HG02852 (cell line): Measurements from ENCODE around the gene ZNF385B.

Experiments
- ATAC-seq: cut with Tn5 transposase; IDR thresholded peaks from one replicate; pipeline ENCODE4 v1.9.1; 2021; ENCODE audit warnings: mild to moderate bottlenecking, moderate library complexity; ENCODE audit not compliant: unreplicated experiment

The ZNF385B gene

DNA sequence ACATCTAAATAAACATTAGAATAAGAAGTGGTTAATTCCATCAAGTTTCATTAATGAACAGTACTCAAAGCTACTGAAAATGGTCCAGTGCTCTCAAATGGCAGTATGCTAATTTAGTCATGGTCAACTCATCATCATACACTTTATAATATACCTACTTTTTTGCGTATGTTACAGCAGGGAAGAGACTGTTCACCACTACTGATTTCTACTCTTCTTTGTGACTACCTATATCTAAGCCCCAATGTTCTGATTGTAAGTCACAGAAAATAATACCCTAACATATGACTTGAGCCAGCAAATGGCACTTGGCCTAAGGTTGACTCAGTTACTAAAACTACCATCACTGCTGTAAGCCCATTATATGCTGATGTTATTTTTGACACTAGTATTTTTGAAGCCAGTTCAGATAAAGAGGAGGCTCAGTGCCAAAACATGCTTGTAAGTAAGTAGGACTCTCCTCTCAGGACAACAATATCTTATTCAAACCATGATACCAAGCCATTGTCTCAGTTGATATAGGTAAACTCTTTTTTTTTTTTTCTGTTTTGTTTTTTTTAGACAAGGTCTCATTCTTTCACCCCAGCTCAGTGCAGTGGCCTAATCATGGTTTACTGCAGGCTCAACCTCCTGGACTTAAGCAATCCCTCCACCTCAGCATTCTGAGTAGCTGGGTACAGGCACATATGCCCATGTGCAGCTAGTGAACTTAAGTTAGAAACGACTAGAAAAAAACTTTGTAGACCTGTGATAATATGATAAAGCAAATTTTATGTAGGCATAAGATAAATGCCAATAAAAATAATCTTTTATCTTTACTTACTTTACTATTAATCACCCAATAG is 266.9 kb downstream of the ZNF385B start:
- ATAC-seq, result no peak

DNA sequence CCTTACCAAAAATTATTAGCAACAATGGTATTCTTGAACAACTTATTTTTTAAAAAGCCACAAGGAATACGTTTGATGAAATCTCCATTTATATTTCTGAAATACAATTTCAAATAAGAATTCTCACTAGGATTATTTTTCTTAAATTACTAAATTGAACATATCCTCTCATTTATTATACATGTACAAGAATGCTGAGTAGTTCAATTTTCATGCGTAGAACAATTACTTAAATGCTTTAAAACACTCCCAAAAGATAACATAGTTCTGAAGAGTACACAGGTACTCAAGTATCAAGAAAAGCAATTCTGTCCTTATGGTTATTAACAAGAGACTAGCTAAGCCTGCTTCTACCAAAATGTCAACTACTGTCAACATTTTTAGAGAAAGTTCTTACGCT is 268.1 kb downstream of the ZNF385B start:
- ATAC-seq, result no peak

DNA sequence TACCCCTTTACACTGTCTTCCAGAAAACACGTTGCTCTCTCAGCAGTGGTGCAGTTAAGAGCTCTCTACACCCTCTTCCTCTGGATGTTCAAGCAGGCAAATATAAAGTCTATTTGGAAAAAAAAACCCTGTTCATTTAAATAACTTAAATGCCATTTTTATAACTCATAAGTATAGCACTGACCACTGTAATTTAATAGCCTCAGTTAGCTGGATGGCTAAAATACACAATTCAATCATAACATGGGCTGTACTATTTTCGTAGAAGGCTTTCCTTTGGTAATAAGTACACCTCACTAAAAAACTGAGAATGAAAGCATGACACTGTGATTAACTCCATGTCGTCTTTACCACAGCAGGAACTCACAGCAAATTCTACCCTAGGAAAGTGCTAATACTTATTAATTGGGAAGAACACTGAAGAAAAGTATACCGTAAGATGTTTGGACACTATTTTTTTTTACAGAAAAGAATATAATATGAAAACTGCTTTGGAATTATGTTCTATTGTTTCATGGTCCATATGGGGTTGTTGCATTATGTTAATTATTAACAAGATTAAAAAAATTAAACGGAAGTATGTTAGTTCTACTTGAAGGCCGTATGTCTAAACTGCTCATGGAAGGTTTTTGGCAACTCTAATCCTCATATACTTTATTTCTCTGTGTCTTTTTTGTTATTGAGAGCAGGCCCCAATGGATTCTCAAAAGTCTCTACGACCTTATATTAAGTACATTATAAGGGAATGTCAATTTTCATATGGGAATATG is 269.1 kb downstream of the ZNF385B start:
- ATAC-seq, result no peak

DNA sequence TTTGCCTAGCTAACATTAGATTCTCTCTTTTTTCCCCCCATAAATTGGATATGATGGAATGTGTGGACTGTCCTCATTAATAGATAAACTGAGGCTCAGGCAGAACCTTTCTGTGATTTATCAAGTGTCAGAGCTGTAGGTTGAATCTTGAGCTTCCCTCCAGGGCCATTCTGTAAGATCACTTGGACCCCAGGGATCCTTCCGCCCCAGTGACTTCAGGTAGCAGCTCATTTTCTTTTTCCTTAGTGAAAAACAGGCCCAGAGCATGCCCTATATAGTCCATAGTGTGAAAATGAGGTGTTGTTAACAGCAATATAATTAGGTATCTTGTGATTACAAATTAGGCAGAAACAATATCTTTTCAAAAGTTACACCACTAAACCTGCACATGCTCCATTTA is 269.7 kb downstream of the ZNF385B start:
- no peak for ATAC-seq

DNA sequence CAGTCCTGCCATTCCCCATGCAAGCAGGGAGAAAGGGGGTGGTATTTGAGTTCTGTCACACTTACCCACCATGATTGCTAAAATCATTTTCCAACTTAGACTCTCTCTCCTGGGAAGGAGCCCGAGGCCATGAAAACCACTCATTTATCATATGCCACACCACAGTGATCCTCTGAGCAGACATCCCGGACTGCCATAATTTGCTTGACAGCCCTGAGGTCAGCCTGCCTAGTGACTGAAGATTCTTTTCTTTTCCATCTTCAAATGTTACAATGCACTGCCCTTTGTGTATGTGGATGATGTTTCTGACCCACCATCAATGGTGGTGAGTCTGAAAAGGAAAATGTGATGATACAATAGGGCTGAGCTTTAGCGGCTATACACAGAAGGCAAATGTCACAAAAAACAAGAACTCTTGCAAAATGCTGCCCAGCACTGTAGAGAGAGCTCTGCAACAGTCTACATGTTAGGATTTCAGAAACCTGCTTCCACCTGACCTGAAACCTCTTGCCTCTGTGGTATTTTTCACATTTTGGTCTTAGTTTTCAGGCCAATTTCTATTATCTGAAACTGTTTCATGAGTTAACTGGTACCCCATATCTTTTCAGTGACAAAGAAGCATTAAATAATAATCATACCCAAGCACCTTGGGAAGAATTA is 272.8 kb downstream of the ZNF385B start:
- ATAC-seq, result no peak

DNA sequence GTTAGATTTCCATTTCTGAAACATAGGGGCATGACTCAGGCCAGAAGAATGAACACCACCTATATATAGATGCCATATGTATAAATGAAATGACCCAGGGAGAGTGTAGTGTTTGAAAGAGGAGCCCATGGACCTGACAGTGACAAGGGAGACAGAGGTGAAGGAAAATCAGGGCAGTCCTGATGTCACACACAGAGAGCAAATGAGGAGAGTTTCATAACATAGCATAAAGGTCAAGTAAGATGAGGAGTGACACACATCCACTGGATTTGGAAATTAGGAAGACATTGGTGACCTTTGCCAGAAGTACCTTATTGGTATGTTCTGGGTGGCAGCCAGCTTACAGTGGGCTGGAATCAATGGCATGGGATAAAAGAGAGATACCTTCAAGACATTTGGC is 276.7 kb downstream of the ZNF385B start:
- ATAC-seq, result no peak

DNA sequence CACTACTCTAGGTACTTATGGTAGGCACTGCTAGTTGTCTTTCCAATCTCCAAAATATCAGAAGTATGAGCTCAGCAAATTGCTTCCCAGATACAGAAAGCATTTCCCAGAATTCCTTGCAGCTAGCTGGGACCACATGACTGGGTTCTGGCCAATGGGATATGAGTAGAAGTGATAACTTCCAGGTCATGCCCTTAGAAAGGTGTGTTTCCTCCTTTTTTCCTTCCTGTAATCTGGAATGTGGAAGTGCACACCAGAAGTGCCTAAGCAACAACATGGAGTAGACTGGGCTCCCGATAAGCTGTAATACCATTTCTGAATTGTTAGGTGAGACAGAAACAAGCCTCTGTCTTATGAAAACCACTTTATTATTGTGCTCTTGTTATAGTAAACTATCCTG is 279.8 kb downstream of the ZNF385B start:
- ATAC-seq, result no peak

DNA sequence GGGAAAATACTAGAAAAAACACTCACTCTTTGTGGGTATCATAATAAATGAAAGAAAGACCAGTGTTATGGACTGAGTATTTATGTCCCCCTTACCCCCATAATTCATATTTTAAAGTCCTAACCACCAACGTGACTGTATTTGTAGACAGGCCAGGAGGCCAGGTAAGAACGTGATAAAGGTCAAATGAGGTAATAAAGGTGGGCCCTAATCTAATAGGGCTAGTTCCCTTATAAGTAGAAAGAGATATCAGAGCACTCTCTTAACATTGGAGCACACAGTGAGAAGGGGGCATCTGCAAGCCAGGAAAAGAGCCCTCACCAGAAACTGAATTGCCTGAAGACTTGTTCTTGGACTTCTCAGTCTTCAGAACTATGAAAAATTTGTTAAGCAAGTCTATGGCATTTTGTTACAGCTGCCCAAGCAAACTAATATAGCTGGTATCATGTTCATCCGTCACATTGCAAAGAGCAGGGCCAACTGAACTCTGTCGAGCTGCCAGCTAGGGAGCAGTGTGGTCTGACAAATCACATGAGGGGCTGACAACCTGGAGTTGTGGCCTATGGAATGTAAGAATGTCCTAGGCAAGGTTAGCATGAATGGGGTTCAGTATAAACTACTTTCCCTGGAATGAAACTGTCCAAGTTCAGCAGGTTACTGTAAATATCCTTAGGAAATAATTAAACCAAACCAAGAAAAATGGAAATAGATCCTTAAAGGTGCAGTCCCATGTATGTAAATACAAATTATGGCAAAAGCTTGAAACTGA is 280.9 kb downstream of the ZNF385B start:
- no peak for ATAC-seq

DNA sequence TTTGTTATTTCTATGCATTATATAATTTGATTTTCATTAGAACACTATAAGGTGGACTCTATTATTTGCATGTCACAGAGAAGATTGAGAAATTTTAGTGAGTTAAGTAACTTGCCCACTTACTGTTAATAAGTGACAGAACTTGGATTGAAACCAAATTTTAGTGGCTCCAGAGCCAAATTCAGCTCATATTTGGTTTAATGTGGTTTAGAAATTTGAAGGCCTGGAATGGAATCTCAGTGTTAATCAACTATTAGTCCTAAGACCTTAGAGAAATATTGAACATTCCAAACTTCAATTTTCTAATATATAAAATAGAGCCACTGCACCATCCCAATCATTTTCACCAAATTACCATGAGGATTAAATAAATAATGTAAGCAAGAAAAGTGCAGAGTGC is 281.6 kb downstream of the ZNF385B start:
- no peak for ATAC-seq

DNA sequence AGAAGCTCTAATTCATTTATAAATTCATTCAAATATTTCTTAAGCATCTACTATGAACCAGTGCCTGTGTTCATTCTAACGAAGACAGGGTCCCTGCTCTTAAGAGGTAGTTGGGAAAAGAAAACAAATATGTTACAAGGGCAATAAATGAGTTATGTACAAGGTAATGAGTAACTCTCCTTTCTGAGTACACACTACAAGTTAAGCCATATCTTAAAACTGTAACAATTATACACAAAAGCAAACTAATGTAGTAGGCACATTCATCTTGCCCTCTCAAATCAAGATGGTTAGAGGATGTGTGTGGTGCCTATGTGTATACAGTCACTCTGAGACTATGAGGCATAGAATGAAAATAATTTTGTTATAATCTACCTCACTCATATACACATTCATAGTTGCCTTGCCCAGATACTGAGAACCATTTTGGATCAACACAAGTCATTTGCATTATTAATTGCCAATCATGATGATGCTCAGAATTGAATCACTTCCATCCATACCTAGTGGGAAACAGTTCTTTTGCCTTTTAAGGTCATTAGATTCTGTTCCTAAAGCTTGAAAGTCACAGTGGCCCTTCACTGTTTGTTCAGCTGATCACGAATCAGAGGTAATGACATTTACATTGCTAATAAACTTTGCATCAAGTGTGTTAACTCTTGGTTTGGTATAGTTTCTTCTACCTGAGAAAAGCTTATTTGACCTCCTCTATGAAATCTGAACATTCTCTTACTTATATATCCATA is 283.1 kb downstream of the ZNF385B start:
- no peak for ATAC-seq

DNA sequence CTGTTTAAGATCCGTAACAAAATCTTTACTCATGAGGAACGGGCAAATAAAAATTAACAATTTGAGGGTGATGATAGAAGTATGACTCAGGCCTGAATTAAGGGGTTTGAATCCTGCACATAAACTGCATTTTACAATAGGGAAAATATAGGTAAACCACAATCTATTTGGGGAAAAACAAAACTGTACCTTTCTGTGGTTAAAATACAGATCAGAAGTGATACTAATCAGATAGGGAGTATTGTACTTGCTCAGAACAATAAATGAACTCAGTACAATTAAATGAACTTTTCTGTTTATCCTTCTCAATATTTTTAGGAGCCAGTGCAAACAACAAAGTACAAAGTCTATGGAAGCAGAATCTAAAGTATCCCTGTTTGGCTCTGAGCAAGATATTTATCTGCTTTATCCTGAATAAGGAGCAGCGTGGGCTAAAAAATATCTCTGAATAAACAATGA is 287.3 kb downstream of the ZNF385B start:
- no peak for ATAC-seq

DNA sequence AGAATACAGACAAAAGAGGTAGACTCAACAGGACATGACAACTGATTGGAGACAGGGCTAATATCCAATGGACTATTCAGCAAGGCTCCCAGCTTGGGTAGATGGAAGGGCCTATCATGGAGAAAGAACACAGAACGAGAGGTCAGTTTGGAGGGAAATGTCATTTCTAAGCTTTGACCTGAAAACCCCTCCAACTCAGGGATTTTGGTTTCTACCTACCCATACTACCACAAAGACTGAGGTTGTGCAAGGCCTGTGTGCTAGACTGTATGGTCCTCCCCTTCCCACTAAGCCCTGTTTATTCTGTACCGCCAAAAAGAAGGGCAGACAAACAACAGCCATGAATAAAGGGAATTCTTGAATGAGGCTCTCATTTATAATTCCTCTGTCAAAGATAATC is 288.9 kb downstream of the ZNF385B start:
- ATAC-seq, result no peak

DNA sequence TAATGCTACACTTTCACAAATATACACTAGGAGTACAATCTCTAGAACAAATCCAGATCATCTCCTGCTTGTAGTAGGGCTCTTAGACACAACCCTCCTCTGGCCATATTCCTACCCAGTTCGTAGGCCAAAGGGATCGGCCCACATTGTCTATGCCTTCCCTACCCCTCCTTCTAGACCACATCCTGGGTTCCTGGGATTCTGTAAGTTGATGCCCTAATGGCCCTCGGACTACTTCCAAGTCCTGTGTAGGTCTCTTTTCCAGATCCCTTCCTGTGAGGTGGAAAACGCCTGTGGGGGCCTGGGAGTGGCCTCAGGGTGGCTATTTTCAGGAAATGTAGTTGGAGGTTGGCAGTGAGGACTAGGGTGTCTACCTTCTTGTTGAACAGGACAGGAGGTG is 289.7 kb downstream of the ZNF385B start:
- ATAC-seq, result no peak

DNA sequence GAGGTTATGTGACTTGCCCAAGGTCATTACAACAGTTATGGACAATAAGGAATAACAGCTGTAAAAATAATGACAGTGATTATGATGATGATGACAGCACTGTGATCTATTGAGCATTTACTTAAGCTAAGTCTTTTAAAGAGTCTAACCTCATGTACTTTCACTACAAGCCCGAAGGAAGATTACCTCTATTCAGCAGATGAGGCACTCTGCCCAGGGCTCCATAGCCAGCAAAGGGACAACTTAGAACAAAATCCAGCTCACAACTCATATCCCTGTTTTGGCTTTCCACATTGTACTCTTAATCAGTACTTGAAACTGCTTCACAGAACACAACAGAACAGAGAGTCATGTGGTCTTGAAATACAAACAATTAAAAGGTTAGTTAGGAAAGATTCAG is 290.2 kb downstream of the ZNF385B start:
- ATAC-seq, result no peak

DNA sequence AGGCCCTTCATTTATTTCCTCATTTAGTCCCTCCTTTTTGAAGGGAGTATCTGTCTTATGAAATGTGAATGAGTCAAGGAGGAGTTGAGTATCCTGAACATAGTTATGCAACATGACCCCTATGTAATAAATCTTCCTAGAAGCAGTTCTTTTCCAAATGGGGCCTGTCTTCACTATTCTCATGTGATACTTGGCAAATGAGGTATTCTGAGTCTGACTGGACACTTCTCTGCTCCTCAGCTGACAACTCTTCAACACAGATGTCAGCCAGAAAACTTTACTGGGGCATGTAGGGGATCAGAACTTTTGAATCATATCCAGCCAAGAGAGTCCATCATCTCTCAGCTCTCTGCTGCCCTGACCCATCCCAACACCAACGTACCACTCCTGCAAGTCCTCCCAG is 291.6 kb downstream of the ZNF385B start:
- no peak for ATAC-seq

DNA sequence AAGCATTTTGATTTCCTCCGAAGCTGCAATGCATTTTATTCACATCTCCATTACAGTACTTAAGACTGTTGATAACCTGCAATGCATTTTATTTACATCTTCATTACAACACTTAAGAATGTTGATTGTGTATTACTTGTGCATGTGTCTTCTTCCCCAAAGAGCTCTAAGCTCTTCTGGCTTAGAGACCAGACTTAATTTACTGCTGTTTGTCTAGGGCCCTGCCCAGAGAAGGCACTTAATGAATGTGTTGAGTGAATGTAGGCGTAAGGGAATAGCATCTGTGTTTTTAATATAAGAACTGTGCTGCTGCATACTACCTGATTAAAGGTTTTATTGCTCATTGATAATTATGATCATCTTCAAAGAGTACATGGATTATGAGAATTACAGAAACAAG is 295.6 kb downstream of the ZNF385B start:
- ATAC-seq, result no peak

DNA sequence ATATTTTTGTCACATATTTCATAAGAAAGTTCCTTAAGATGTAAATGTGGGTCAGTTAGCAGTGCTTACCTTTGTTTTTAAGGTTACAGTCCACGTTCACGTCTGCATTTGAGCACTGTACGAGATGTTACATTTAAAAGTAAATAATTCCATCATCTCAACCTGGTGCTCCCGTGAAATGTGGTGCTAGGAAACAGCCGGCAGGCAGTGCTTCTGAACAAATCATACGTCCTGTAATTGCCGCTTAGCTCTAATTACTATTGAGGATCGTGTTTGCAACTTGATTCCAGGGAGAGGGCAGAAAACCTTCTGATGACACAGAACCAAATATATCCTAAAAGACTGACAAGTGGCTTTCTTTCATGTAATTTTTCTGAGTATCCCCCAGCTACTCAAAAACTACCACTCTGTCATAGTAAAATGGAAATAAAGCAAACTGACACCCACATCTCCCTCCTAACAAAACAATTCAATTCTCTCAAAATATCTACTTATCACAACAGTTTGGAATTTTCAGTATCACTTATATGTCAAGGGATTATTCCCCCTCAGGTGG is 299.0 kb downstream of the ZNF385B start:
- ATAC-seq, result no peak

DNA sequence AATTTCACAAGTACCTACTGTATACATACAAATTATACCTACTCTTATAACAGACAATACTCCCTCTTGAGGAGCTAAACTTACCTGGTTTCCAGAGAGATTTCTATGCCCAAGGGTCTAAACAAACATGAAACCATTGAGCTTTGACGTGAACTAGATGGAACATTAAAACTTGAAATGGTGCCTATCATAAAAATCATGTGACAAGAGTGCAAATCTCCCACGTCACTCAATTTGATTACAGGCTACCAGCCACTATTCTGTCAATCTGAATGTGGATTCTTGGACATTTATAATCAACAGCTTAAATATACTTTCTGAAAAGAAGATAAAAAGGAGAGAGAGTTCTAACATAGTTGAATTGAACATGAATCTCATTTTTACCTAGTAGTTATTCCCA is 299.7 kb downstream of the ZNF385B start:
- ATAC-seq, result no peak

DNA sequence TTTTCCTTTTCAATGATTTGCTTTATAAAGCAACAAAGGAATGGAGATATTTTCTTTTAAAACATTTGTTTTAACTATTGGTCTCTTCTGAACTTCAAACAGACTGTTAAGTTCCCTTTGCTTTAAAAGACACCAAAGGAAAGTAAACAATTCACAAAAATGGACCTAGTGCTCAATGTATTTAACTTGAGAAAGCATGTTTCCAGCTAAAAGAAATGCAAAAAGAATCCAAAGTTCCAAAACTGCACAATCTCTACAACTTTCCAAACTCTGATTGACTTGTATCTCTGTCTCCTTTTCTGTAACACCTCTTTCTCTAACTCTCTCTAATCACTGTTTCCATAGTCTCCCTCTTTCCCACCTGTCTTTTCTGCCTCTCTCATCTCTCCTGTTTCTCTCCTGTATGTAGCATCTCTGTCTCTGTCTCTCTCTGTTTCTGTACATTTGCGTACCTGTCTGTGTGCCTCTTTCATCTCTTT is 301.1 kb downstream of the ZNF385B start:
- no peak for ATAC-seq
